Measurements from ENCODE around the gene HERC2. TPM values are rescaled to one million over a fixed set of nuclear protein-coding genes. Genes with fewer than 3 reads are reported as not detected.

HERC2 gene
- total RNA-seq, 1 donor from 2014 or later = 55.3 TPM

DNA sequence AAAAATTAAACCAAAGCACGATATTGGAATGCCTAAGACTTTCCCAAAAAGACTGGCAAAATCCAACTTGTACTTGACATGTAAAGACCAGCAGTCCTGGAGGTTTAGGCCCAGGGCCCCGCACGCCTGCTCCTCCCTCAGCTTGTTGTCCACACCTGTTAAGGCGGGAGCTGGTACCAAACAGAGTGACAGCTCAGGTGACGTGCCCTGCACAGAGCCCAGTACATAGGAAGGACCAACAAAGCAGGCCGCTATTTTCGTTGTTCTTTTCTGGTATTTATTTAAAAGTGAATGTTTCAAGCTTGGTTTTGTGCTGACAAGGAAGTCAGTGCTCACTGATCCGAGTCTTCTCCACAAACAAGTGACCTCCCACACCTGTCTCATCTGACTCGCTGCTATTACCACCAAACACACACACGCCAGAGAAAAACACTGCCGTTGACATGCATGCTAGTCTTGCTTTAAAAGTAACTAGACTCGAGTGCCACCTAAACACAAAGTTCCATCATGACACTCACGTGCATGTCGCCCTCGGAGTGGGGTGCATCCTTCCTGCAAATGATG is 50.2 kb downstream of the HERC2 start:
- Histone ChIP-seq H3K4me1 (no peaks in the 10 kb centered on the region), H3K36me3 (peaks cover 88% of the 10 kb centered on the region), H3K4me3 (no peak overlapping the region), H3K27me3 (ENCODE audit: low read depth) (no peaks in the 10 kb centered on the region), H3K27ac (no peak overlapping the region), H3K9me3 (no peaks in the 10 kb centered on the region)
- no peak for ATAC-seq
- intact Hi-C loops (cut with DNase I) = no loop called here
- TF ChIP-seq, protein P1, sequence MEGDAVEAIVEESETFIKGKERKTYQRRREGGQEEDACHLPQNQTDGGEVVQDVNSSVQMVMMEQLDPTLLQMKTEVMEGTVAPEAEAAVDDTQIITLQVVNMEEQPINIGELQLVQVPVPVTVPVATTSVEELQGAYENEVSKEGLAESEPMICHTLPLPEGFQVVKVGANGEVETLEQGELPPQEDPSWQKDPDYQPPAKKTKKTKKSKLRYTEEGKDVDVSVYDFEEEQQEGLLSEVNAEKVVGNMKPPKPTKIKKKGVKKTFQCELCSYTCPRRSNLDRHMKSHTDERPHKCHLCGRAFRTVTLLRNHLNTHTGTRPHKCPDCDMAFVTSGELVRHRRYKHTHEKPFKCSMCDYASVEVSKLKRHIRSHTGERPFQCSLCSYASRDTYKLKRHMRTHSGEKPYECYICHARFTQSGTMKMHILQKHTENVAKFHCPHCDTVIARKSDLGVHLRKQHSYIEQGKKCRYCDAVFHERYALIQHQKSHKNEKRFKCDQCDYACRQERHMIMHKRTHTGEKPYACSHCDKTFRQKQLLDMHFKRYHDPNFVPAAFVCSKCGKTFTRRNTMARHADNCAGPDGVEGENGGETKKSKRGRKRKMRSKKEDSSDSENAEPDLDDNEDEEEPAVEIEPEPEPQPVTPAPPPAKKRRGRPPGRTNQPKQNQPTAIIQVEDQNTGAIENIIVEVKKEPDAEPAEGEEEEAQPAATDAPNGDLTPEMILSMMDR (IDR thresholded peaks at IDR 0.05) = no peak
- DNase-seq = no peak

DNA sequence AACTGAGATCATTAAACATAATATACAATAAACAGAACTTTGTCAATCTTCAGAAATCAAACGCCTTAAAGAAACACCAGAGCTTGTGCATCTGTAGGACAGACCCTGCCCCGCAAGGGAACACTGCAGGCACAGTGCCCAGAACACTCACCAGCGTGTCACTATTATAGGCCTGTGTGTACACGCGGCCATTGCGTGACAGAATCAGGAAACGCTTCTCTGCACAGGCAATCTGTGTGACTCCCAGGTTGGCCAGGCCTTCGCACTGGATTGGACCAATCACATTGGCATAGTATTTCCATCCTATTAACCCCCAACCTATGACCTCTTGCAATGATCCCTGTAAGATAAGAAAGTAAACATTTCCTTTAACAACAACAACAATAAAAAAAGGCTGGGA is 52.9 kb downstream of the HERC2 start:
- ATAC-seq = no peak
- no peak for DNase-seq
- H3K36me3 ChIP-seq = peaks cover 94% of the 10 kb centered on the region
- no peaks in the 10 kb centered on the region for H3K27me3 ChIP-seq (ENCODE audit: low read depth)
- no peaks in the 10 kb centered on the region for H3K9me3 ChIP-seq
- H3K4me3 ChIP-seq = no peak overlapping the region
- H3K4me1 ChIP-seq = no peaks in the 10 kb centered on the region
- TF ChIP-seq, protein P1 (IDR thresholded peaks at IDR 0.05) = no peak
- intact Hi-C loops (cut with DNase I) = no loop called here
- no peak overlapping the region for H3K27ac ChIP-seq

DNA sequence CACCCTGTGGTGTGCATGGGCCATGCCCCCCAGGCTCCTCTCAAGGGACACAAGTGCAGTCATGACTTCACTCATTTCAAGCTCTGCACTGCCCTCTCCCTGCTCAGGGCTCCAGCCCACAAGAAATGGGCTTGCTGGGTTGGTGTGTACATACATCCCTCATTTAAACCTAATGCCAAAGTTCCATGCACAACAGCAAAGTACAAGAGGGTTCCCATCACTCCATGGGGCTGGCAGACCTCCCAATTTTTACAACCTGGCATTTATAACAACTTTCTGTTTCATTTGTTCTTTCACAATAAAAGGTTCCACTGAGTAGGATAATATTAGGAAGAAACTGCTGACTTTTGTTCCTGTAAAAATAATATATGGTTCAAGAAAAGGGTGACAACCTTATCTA is 54.3 kb downstream of the HERC2 start:
- no peaks in the 10 kb centered on the region for H3K9me3 ChIP-seq
- ATAC-seq (no peak), DNase-seq (no peak)
- H3K27me3 ChIP-seq (ENCODE audit: low read depth) = no peaks in the 10 kb centered on the region
- peaks cover 97% of the 10 kb centered on the region for H3K36me3 ChIP-seq
- intact Hi-C loops (cut with DNase I) = no loop called here
- TF ChIP-seq, protein P1 (IDR thresholded peaks at IDR 0.05) = no peak
- no peak overlapping the region for H3K4me3 ChIP-seq
- H3K4me1 ChIP-seq = no peaks in the 10 kb centered on the region
- H3K27ac ChIP-seq = no peak overlapping the region

DNA sequence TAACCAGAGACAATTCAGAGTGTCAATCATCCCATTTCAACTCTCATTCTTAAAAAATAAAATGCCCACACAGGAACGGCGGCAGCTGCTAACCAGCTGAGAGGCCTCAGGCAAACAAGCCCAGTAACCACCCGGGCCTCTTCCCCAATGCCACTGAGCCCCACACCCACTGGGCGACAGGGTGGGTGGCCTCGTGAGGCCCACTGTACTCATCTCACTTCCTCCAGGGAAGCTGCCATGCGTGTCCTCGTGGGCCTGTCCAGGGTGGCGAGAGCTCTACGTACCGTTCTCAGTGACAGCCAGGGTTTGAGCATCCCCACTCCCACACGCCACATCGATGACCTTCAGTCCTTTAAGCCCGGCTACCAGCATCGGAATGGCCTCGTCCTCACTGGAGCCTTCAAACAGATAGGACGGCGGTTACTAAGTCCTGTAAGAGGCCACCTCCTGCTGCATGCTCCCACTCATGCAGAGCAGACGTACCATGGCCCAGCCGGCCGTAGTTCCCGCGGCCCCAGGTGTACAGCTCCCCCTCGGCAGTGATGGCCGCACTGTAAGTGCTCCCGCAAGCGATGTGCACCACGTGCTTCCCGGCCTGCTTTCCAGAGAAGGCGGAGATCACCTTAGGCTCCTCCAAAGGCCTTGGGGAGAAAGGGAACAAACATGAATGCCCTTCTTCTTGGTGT is 56.5 kb downstream of the HERC2 start:
- Histone ChIP-seq H3K27me3 (ENCODE audit: low read depth) (no peaks in the 10 kb centered on the region), H3K4me1 (no peaks in the 10 kb centered on the region), H3K4me3 (no peak overlapping the region), H3K36me3 (peaks cover 96% of the 10 kb centered on the region), H3K27ac (no peak overlapping the region), H3K9me3 (no peaks in the 10 kb centered on the region)
- intact Hi-C loops (cut with DNase I) = no loop called here
- TF ChIP-seq, protein P1 (IDR thresholded peaks at IDR 0.05) = no peak
- DNase-seq = no peak
- no peak for ATAC-seq

DNA sequence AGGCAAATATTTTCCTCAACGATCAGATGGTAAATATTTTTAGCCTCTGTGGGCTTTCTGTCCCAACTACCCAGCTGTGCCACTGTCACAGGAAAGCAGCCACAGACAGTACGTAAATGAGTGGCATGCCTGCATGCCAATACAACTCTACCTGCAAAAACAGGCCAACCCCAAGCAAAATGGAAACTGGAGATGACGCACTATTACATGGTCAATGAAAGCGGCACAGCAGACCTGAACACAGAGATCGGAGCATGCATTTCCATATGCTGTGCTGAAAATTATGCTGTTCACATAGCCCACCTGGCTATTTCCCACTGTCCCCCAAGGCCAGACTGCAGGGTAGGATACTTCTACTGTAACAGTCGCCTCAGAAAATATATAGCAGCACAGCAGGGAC is 57.8 kb downstream of the HERC2 start:
- ATAC-seq = no peak
- Histone ChIP-seq H3K4me1 (no peaks in the 10 kb centered on the region), H3K36me3 (peaks cover 96% of the 10 kb centered on the region), H3K9me3 (no peaks in the 10 kb centered on the region), H3K27me3 (ENCODE audit: low read depth) (no peaks in the 10 kb centered on the region), H3K27ac (no peak overlapping the region), H3K4me3 (no peak overlapping the region)
- intact Hi-C loops (cut with DNase I) = no loop called here
- TF ChIP-seq, protein P1 (IDR thresholded peaks at IDR 0.05) = no peak
- no peak for DNase-seq
